SK-N-MC (cell line): ENCODE results near the gene SHE.

ENCODE experiments used
- DNase-seq: peaks from one replicate; pipeline ENCODE4 v3.0.0-alpha.2; 2011; ENCODE audit warnings: low read depth, low spot score
- H3K27ac ChIP-seq: fragments of 200-600 bp; sonication (generic); 2 replicates; pipeline ENCODE4 v1.5.1; 2016; ENCODE audit warnings: mixed run types
- H3K36me3 ChIP-seq: fragments of 200-600 bp; sonication (generic); 2 replicates; pipeline ENCODE4 v1.6.1; 2017; ENCODE audit warnings: antibody characterized with exemption, low read length, mixed read lengths; ENCODE audit not compliant: insufficient read depth
- H3K4me3 ChIP-seq: fragments of 200-600 bp; sonication (generic); 2 replicates; pipeline ENCODE4 v1.5.1; 2016
- H3K9ac ChIP-seq: fragments of 200-600 bp; sonication (generic); 2 replicates; pipeline ENCODE4 v1.8.0; 2017; ENCODE audit warnings: mixed run types, mixed read lengths; ENCODE audit not compliant: insufficient read length
- H3K9me3 ChIP-seq: fragments of 200-600 bp; sonication (generic); 2 replicates; pipeline ENCODE4 v1.6.1; 2017; ENCODE audit warnings: low read depth, mild to moderate bottlenecking, antibody characterized with exemption, low read length, moderate library complexity, mixed read lengths
- EZH2 ChIP-seq: fragments of 200-600 bp; sonication (generic); IDR thresholded peaks from one replicate; pipeline ENCODE4 v1.6.1; 2017; ENCODE audit warnings: antibody characterized with exemption
- FOXP2 ChIP-seq: optimal IDR thresholded peaks from 2 replicates; pipeline ENCODE3; 2011; ENCODE audit warnings: mild to moderate bottlenecking, moderate library complexity; ENCODE audit not compliant: insufficient read depth; ENCODE audit errors: extremely low read length, control extremely low read depth
- POLR2AphosphoS5 ChIP-seq: IDR thresholded peaks from 2 replicates; pipeline ENCODE4 v1.6.1; 2012; ENCODE audit warnings: mild to moderate bottlenecking, low read depth, low read length, borderline replicate concordance

The SHE gene

GRCh38 chr1:154501423-154502065, 668 bp downstream of the SHE start:
- DNase-seq, result no peak
- no peak for TF ChIP-seq POLR2AphosphoS5
- TF ChIP-seq FOXP2, result no peak
- TF ChIP-seq EZH2, result no peak
- no peak overlapping the region for H3K9ac ChIP-seq
- H3K4me3 ChIP-seq, result no peak overlapping the region
- H3K36me3 ChIP-seq, result no peaks in the 10 kb centered on the region
- no peak overlapping the region for H3K27ac ChIP-seq
- H3K9me3 ChIP-seq, result no peaks in the 10 kb centered on the region

GRCh38 chr1:154500533-154500932, 1.7 kb downstream of the SHE start:
- no peak overlapping the region for H3K27ac ChIP-seq
- H3K4me3 ChIP-seq, result no peak overlapping the region
- H3K9me3 ChIP-seq, result no peaks in the 10 kb centered on the region
- no peaks in the 10 kb centered on the region for H3K36me3 ChIP-seq
- DNase-seq, result no peak
- H3K9ac ChIP-seq, result no peak overlapping the region
- TF ChIP-seq EZH2 (no peak), FOXP2 (no peak), POLR2AphosphoS5 (no peak)

GRCh38 chr1:154499446-154499845, 2.8 kb downstream of the SHE start:
- Histone ChIP-seq H3K4me3 (no peak overlapping the region), H3K27ac (no peak overlapping the region), H3K36me3 (no peaks in the 10 kb centered on the region), H3K9me3 (no peaks in the 10 kb centered on the region), H3K9ac (no peak overlapping the region)
- TF ChIP-seq FOXP2 (no peak), POLR2AphosphoS5 (no peak), EZH2 (no peak)
- no peak for DNase-seq

GRCh38 chr1:154497026-154497806, 5.0 kb downstream of the SHE start:
- DNase-seq, result no peak
- no peak for TF ChIP-seq FOXP2
- TF ChIP-seq EZH2, result no peak
- no peak for TF ChIP-seq POLR2AphosphoS5
- no peaks in the 10 kb centered on the region for H3K9me3 ChIP-seq
- no peak overlapping the region for H3K4me3 ChIP-seq
- no peak overlapping the region for H3K9ac ChIP-seq
- H3K36me3 ChIP-seq, result no peaks in the 10 kb centered on the region
- H3K27ac ChIP-seq, result 0 out of 2 replicates have a peak overlapping the region, but pooled peaks have one; percentile 51

GRCh38 chr1:154496383-154496782, 5.8 kb downstream of the SHE start:
- no peak overlapping the region for H3K27ac ChIP-seq
- DNase-seq, result no peak
- no peaks in the 10 kb centered on the region for H3K36me3 ChIP-seq
- no peaks in the 10 kb centered on the region for H3K9me3 ChIP-seq
- TF ChIP-seq POLR2AphosphoS5, result no peak
- TF ChIP-seq FOXP2, result no peak
- TF ChIP-seq EZH2, result no peak
- H3K4me3 ChIP-seq, result no peak overlapping the region
- H3K9ac ChIP-seq, result no peak overlapping the region

- Histone ChIP-seq H3K9me3 (no peaks in the 10 kb centered on the region), H3K4me3 (no peak overlapping the region), H3K36me3 (no peaks in the 10 kb centered on the region), H3K27ac (no peak overlapping the region), H3K9ac (no peak overlapping the region)
- no peak for DNase-seq
- TF ChIP-seq FOXP2, result no peak
- no peak for TF ChIP-seq EZH2
- TF ChIP-seq POLR2AphosphoS5, result no peak
These were observed 6.5 kb downstream of the SHE start for GRCh38 chr1:154495496-154496273.

GRCh38 chr1:154493276-154493675, 8.9 kb downstream of the SHE start:
- H3K36me3 ChIP-seq, result no peaks in the 10 kb centered on the region
- DNase-seq, result no peak
- H3K27ac ChIP-seq, result no peak overlapping the region
- H3K9me3 ChIP-seq, result no peaks in the 10 kb centered on the region
- H3K9ac ChIP-seq, result no peak overlapping the region
- H3K4me3 ChIP-seq, result no peak overlapping the region
- TF ChIP-seq FOXP2, result no peak
- no peak for TF ChIP-seq EZH2
- no peak for TF ChIP-seq POLR2AphosphoS5

GRCh38 chr1:154492115-154492514, 10.1 kb downstream of the SHE start:
- Histone ChIP-seq H3K9ac (no peak overlapping the region), H3K27ac (no peak overlapping the region), H3K9me3 (no peaks in the 10 kb centered on the region), H3K36me3 (no peaks in the 10 kb centered on the region), H3K4me3 (no peak overlapping the region)
- TF ChIP-seq EZH2 (no peak), POLR2AphosphoS5 (no peak), FOXP2 (no peak)
- DNase-seq, result no peak
